HG02798 (cell line): Measurements from ENCODE around the gene IGSF9.
"Not testable (repeated sequence)": the region's sequence is repeated elsewhere in the genome, so short reads cannot be mapped to it uniquely, and the experiment has no call there.

Experiments
- ATAC-seq: cut with Tn5 transposase; IDR thresholded peaks from one replicate; pipeline ENCODE4 v1.9.1; 2021; ENCODE audit warnings: mild to moderate bottlenecking; ENCODE audit not compliant: unreplicated experiment, poor library complexity

IGSF9 gene

DNA sequence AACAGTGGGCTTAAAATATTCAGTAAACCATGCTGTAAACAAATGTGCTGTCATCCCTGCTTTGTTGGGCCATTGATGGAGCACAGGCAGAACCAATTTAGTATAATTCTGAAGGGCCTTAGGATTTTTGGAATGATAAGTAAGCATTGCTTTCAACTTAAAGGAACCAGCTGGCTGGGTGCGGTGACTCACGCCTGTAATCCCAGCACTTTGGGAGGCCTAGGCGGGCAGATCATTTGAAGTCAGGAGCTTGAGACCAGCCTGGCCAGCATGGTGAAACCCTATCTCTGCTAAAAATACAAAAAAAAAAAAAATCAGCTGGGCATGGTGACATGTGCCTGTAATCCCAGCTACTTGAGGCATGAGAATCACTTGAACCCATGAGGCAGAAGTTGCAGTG, 41.4 kb downstream of the IGSF9 start:
- not testable (repeated sequence) for ATAC-seq

DNA sequence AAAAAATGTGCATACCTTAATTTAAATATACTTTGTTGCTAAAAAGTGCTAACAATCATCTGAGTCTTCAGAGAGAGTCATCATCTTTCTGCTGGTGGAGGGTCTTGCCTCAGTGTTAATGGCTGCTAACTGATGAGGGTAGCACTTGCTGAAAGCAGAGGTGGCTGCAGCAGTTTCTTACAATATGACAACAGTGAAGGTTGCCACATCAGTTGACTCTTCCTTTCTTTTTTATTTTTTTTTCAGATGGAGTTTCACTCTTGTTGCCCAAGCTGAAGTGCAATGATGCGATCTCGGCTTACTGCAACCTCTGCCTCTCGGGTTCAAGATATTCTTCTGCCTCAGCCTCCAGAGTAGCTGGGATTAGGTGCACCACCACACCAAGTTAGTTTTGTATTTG, 42.9 kb downstream of the IGSF9 start:
- ATAC-seq: no peak

DNA sequence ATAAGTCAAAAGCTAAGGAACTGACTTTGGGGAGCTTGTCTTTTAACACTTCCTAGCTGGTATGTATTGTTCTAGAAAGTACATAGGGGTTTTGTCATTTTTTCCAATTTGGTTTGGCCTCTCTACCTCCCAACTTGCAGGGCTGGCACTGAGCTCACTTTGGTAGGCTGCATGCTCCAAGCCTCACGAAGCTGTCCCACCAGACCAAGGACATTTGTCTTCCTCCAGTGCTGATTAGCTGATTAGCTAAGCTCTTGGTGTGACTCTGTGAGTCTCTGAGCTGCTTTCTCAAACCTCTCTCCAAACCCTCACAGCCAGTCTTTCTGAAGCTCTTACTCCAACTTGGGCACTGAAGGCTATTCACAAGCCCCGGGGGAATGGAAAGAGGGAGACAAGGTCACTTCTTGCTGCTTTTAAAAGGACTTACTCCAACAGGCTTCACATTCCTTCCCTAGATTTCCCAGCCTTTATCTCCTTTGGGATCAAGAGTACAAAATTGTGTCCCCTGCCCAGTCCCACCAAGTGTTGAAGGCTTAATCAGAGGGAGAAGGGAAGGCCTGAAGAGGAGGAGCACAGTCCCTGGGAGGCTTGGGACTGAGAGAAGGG, 44.6 kb downstream of the IGSF9 start:
- no peak for ATAC-seq

- no peak for ATAC-seq
Measured at GRCh38 chr1:159900086-159900680, 45.2 kb downstream of the IGSF9 start, which contains the start of gene CFAP45. Gene CFAP45 (minus strand): TSS chr1:159900165. CDS start chr1:159900098, 67 bp downstream.

DNA sequence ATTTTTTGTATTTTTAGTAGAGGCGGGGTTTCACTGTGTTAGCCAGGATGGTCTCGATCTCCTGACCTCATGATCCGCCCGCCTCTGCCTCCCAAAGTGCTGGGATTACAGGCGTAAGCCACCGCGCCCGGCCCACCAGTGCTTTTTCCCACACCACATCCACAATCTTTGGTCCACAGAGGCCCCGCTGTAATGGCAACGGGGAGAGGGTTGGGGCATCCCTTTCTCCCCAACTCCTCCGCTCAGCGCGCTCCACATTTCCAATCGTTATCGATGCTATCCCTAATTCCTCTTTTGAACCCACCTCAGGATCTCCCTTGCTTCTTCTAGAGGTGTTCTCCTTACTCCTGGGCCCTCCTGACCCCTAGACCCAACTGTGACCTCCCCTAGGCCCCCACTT, 45.8 kb downstream of the IGSF9 start:
- ATAC-seq: not testable (repeated sequence)

- ATAC-seq: no peak
Measured at GRCh38 chr1:159898527-159898926, 46.9 kb downstream of the IGSF9 start.

DNA sequence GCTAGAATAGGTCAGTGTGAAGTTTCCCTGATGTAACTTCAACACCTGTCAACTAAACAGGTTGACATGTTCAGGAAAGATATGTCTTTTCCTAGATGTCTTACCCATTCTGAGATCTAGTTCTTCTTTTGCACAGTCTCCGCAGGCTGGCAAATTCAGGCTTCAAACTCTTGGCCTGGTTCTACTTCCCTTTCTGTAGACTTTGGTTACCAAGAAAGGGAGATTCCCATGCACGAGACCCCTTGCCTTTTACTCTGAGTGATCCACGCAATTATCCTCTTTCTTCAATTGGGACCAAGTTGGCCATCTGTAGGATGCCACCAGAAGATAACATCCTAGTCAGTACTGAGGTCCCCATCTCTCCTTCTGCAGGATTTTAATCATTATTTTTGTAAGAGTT, 47.5 kb downstream of the IGSF9 start:
- ATAC-seq: no peak

GRCh38 chr1:159896546-159896930, 48.9 kb downstream of the IGSF9 start:
- ATAC-seq: no peak

DNA sequence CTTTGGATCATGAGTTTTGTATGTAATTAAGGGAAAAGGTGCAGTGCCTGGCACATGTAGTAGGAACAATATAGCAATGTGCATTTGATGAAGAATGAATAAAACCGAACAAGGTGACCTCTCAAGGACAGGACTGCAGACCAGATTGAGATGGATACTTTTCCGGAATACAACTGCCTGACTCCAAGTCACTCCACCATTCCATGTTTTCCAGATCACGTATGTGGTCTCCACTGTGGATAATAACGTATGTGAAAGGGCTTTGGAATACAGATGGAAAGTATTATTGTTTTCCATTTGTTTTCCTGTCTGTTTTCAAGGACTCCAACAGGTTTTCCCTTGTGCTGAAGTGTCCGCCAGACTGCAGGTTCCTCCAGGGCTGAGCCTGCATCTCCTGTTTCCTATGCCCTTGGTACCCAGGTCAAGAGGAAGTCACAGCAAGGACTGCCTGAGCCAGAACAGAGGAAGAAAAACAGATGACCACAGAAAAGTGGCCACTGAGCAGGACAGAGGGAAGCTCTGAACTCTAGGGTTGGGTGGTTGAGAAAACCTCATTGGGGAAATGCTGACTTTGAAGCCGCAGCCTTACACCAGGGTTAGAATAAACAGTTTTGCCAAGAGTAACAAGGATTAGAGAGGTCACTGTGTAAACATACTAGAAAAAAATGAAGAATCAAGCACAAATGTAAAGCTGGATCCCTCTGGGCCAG, 49.4 kb downstream of the IGSF9 start:
- no peak for ATAC-seq

GRCh38 chr1:159895286-159895685, 50.1 kb downstream of the IGSF9 start:
- no peak for ATAC-seq

DNA sequence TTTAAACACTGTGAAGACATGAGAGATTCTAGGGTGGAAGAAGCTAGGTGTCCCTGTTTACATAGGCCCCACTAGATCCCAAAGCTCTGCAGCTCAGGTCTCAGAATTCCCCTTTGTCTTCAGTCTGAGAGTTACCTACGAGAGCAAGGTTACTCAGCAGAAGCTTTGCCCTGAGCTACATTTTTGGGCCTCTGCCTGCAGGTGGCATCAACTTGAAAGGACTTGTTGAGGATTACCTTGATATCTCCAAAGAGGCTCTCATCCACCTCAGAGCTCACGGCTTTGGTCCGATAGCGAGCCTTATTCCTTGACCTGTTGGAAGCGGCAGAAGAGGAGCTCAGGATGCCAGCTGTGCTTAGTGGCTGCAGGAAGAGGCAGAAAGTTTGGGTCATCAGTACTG, 52.5 kb downstream of the IGSF9 start:
- ATAC-seq: no peak

- peak; percentile 74 for ATAC-seq
Measured at GRCh38 chr1:159891275-159892157, 53.9 kb downstream of the IGSF9 start.

DNA sequence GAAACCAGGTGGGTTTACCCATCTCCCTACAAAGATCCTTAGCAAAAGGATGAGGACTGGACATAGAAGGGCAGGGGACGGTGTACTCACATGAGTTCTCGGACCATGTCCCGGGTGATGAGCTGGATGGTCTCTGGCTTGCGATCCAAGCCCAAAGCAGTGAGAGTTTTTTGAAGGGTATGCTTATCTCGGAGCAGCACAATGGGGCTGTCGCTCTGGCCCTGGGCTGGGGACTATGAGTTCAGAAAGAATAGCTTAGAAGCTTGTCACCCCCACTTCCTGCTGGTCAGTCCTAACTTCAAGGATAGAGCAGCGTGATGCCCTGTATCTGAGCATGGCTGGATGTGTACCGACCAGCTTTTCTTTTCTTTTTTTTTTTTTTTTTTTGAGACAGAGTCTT, 55.0 kb downstream of the IGSF9 start:
- ATAC-seq: no peak

GRCh38 chr1:159889821-159890252, 55.6 kb downstream of the IGSF9 start:
- peak; percentile 88 for ATAC-seq

DNA sequence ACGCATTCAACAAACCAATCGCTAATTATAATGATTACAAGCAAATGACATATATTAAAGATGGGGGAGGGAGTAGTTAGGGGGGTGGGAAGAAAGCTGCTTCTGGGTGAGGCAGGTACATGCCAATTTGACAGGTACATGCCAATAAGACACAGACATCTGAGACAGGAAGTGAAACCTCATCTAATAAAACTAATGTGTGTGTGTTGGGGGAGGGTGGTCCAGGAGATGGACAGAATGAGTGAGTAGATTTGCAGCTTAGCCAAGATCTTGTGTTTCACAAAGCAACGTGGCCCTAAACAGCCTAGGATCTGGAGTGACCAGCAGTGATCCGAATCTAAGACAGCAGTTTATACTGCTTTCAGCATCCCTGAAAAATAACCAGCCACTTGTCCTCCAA, 56.2 kb downstream of the IGSF9 start:
- ATAC-seq: no peak

GRCh38 chr1:159884296-159884695, 61.1 kb downstream of the IGSF9 start:
- ATAC-seq: no peak

- ATAC-seq: no peak
Measured at GRCh38 chr1:159883134-159883533, 62.3 kb downstream of the IGSF9 start.

DNA sequence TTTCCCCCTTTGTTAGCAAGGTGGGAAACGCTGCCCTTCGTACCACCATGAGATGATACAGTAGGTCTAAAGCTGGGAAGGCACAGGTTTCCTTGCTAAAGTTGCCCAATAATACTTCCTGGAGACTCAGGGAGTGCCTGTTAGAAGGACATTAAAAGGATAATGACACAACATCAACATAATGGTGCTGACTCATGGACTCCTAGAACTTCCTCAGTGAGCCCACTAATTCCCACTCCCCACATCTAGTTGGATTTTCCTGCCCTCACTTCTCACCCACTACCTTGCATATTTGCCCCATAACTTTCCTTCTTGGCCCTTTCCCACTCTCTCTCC, 62.9 kb downstream of the IGSF9 start:
- ATAC-seq: no peak

DNA sequence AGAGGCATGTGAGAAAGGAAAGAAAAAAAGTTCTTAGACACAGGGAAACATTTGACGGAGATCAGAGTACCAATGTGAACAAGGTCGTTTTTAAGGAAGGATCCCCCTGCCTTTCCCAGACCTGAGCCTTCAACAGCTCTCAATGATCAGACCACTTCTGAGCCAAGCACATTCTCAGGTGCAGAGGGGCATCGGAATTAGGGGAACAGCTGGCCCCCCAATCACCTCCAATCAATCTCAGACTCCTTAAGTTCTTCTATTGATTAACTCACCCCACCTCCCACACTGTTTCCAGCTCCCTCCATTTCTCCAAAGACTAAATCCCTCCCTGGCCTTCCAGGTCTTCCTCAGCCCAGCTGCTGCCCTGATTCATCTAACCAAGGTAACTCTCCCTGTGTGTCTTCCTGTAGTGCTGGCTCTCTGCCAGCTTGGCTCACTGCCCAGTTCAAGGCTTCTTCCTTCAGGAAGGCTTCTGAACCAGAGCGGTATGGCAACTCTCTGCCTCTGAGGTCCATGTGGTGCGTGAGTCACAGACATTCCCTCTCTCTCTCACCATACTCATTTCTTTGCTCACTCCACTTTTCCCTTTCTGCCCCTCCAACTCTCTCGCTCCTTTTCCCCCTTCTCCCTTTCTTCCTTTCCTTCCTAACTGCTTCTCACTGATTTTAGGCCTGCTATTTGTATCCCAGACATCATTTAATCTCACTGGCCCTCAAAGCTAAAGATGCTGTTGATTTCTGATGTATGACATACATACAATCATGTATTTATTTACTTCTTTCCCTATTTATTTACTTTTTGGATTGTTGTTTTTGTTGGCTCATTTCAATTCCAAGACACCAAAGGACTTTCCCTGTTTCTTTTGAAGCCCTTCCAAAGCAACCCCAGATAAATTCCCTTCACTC, 63.5 kb downstream of the IGSF9 start:
- ATAC-seq: no peak

DNA sequence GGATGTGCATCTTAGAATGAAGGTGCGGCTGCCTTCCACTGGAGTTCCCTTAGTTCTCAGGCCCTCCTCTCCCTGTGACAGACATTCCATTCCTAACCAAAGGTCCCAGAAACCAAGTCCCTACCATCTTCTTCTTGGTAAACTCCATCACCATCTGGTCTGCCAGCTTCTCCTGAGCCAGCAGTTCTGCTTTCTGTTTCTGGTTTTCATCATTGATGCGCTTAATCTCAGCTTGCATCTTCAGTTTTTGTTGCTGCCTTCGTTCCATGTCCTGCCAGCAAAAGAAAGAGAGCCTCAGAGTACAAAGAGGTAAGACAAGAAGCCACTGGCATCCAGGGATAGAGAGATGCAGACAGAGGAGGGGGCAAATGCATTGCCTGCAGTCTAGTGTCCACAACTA, 65.0 kb downstream of the IGSF9 start:
- no peak for ATAC-seq
